ENCODE data around the gene POLG2.
"Not testable (repeated sequence)": the region's sequence is repeated elsewhere in the genome, so short reads cannot be mapped to it uniquely, and the experiment has no call there.

Gene POLG2

GRCh38 chr17:64505340-64506200 lies 8.7 kb upstream of the POLG2 start:
- DNase-seq (ENCODE audit: low read depth in 2 of 2): peak; percentile 73 to 75

DNA sequence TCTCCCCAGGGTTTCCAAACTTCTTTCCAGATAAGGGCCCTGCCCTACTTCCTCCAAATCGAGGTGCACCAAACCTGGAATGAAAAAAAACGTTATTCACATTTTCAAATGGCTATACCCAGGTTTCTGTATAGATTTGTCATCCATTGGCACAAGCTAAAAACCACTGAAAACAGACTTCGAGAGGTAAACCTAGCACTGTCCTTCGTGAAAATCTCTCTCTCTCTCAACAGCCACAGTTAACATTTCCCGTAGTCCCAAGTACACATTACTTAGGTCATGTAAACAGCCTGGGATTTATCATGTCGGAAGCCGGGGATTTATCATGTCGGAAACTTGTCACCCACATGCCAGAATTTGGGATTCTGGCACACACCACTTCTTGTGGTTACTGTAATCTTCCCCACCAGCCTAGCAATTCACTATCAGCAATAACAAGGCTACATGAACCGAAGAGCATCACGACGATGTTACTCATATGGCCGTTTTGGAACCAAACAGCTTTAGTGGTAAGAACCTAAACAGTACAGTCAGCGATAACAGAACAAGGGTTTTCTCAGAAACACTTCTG lies 8.0 kb upstream of the POLG2 start:
- DNase-seq (ENCODE audit: low read depth in 2 of 2): no peak

DNA sequence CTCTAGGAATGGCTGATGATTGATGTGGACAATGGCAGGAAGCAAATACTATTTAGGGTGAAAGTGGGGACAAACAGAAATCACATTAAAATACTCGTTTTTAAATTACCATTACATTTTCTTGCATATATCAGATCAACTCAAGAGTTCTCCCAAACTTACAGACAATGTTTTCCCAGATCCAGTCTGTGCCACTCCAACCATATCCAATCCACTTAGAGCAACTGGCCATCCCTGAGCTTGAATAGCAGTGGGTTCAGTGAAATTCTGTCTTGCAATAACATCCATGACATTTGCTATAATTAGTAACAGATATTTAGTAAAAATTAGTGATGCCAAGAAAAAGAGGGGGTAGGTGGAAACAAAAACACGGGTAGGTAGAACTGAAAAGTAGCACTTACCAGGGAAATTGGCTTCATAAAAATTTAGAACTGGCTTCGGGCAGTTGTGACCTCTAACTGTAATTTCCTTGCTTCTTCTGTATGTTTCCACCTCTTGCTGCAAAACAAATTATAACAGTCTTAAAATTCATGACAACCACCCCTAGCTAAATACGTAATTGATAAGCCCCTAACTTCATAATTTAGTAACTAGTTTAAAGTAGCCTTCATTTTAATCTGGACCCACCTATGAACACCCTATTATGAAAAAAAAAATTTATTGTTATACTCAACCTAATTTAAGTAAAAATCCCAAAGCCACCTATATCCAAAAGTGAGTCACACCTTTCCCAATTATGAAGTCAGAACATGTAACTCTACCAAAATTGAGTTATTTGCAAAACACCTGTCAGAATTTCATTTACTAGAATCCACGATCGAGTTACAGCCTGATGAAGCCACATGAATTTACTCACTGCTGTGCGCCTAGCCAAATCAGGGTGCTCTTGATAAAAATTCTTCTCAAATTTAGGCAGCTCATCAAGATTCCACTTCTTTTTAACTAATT lies 7.2 kb upstream of the POLG2 start:
- DNase-seq (ENCODE audit: low read depth in 2 of 2): no peak

GRCh38 chr17:64503341-64503740 lies 6.5 kb upstream of the POLG2 start:
- DNase-seq (ENCODE audit: low read depth in 2 of 2): no peak

DNA sequence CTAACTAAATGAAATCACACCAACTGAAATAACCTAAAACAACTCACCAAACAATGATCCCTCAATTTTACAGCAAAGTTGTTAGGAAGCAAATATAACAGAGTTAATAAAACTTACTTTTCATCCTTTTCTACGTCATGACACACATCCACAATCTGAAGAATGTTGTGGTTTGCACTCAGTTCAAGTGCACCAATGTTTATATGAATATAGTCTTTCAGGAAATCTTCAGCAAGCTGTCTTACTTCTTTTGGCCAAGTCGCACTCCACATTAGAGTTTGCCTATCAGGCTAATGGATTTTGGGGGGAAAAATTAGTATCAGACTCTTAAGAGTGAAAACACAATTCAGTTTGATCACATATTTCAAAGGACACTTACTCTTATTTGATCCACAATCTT lies 6.0 kb upstream of the POLG2 start:
- DNase-seq (ENCODE audit: low read depth in 2 of 2): no peak

DNA sequence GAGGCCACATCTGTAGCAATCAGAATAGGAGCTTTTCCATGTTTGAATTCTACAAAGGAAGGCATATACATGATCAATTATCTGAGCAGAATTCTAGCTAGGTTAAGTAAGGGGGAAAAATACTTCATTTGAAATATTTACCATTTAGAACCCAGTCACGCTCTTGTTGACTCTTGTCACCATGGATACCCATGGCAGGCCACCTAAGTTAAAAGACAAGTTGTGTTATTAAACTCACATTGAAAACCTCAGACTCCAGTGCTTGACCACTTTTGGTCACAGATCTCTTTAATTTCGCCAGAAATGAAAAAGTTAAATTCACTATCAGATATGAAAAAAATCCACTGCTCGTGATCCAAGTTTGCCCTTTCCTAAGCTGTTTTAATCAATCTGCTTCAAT lies 5.2 kb upstream of the POLG2 start:
- no peak for DNase-seq (ENCODE audit: low read depth in 2 of 2)

DNA sequence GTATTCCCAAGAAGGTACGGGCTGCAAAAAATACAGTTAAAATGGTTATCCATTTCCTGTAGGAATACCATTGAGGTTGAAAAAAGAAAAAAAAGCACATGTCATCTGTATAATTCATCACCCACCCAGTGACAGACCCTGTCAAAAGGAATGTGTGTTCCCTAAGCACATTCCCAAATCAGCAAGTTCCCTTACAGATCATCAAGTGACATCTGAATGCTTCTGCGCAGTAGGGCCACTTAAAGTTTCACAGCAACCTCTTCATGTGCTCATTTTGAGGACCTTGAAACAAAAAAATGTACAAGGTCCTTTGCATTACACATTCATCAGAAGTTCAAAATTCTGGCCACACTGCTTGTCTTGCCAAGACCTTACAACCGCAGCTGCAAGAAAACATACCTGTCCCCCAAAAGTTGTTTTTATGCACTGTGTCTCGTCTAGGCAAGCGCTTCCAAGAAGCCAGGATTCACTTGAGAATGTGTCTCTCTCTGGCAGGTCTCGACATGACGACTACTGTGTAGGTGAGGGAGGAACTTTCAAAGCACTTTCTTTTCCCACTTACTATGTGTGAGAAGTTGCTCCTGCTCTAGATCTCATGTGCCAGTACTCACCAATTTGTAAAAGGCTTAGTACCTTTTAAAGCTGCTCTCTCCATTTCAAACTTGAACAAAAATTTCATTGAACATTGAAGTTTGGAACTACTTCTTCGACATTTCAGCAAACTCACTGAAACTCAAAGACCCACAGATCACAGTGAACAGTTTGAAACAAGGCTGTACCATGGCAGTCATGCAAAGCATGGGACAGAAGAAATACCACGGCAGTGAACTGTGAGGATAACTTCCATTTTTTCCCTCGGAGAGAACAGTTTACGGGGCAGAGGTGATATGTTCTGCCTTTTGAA lies 4.3 kb upstream of the POLG2 start:
- no peak for DNase-seq (ENCODE audit: low read depth in 2 of 2)

- DNase-seq (ENCODE audit: low read depth in 2 of 2): no peak
Measured at GRCh38 chr17:64500487-64500859, 3.6 kb upstream of the POLG2 start.

DNA sequence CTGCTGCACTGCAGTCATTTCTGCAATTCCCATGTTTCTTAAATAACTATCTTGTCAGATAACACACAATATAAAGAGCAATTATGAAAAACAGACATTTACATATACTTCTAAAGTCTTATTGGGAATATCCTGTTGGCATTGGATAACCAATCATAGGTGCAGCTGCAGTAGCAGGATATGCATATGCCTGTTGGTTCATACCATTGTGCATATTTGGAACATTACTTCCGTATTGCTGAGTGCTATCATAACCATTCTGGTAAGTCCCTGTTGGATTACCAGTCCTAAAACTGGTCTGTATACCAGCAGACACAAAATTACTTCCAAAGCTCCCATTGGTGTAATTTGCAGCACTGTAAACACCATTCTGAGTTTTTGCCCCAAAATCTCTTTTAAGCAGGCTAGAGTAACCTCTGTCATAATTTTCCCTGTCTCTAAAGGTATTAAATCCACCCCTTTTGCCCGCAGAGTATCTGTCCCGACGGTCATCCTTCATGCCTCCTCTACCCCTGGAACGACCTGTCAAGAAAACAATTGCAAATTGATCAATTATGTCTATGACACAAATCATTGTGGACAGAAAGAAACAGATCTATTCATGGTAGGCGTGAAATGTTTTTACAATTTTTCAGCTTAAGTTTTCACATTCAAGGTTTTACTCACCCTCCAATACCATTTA lies 3.1 kb upstream of the POLG2 start:
- DNase-seq (ENCODE audit: low read depth in 2 of 2): no peak

DNA sequence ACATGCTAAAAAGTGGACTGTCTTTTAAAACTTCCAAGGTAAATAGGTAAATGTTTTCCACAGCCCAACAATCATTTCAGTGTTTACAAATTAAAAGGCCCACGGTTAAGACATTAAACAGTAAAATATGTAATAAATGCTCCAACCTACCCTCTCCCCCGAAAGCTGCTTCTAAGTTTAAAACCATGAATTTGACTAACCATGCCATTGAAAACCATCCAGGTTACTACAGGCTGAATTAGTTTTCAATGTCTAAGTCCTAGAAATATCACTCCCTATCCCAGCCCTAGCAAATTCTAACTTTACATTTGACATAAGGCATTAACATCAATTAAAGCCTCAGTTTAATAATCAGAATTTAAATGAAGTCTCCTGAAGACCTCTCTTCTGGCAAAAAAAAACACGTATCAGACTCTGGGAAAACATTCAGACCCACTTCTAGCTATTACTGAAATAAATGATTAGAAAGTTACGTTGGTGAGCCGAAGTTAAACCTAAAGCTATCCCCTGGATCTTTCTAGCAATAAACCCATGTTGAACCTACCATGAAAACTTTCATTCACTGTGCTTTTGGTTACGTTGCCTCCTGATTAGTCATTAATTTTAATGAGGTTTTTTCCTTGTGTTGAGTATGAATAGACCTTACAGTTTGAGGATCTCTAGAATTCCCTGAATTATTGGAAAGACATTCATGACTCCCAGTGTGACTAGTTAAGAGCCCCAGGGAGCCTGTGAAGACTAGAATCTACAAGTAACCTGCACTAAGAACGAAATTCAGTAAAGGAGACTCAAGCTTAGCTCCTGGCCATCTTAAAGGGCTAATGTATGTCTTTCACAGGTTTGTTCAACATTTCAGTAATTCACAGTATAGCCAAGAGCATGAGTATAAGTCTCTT lies 1.7 kb upstream of the POLG2 start:
- no peak for DNase-seq (ENCODE audit: low read depth in 2 of 2)

DNA sequence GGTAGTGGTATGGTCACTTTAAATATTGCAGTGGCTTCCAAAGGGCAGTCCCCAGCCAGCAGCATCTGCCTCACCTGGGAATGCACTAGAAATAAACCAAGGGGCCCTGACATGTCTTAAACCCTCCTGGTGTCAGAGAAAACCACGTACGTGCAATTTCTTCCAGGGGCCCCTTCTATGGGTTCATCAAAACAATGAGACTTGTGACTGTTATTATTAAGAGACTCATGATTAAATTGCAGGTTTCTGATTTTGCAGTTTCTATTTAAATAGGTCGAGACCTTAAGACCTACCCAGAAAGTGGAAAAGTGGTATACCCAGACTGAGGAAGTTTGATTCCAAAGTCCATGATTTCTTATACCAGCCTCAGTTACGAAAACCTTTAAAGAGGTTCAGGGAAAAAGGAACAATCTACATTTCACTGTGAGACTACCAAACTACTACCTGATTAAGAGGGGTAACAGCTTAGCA lies 746 bp upstream of the POLG2 start:
- no peak for DNase-seq (ENCODE audit: low read depth in 2 of 2)

DNA sequence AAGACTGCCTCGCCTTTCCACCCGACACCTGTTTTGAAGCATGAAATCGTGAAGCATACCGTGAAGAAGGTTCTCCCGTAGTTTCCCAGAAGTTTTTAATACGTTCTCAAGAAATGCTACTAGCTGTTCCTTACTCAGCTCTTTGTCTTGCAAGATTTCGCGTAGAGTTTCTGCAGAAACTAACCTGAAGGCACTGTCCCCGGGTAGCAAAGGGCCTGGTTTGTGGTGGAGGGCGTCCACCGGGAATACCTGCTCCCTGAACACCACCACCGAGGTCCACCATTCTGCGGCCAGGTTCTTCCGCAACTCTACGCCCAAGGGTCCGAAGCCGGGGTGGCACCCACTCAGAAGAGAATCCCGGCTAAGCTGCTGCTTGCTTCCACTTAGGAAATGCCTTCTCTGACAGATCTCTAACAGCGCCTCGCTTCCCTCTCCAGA lies 487 bp downstream of the POLG2 start:
- DNase-seq (ENCODE audit: low read depth in 2 of 2): no peak

- not testable (repeated sequence) for DNase-seq (ENCODE audit: low read depth in 2 of 2)
Measured at GRCh38 chr17:64495300-64495699, 1.6 kb downstream of the POLG2 start.

- DNase-seq (ENCODE audit: low read depth in 2 of 2): no peak
Measured at GRCh38 chr17:64494121-64494520, 2.7 kb downstream of the POLG2 start.

- DNase-seq (ENCODE audit: low read depth in 2 of 2): peak in 1 of 2 donors; percentile 37
Measured at GRCh38 chr17:64492481-64493109, 4.3 kb downstream of the POLG2 start.

GRCh38 chr17:64491994-64492393 lies 4.9 kb downstream of the POLG2 start:
- DNase-seq (ENCODE audit: low read depth in 2 of 2): no peak

DNA sequence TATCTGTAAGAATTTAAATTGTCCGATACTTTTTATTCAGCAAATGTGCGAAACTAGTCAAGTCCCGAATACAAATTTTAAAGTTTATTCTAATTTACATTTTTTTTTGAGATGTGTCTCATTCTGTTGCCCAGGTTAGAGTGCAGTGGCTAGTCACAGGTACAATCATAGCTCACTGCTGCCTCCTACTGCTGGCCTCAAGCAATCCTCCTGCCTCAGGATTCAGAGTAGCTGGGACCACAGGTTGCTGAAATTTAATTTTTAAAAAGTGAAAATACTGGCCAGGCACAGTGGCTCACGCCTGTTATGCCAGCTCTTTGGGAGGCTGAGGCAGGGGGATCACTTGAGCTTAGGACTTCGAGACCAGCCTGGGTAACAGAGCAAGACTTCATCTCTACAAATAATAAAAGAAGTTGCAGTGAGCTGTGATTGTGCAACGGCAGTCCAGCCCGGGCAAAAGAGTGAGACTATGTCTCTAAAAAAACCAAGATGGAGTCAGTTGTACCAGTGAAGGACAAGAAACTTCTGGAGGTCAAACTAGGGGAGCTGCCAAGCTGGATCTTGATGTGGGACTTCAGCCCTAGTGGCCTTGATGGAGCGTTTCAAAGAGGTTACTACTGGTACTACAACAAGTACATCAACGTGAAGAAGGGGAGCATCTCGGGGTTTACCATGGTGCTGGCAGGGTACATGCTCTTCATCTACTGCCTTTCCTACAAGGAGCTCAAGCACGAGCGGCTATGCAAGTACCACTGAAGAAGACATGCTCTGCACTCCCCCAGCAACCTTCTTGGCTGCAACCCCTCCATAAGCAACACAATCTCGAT lies 5.6 kb downstream of the POLG2 start:
- peak; percentile 22 to 28 for DNase-seq (ENCODE audit: low read depth in 2 of 2)

GRCh38 chr17:64488301-64488700 lies 8.6 kb downstream of the POLG2 start:
- no peak for DNase-seq (ENCODE audit: low read depth in 2 of 2)
